PC-3 (cell line): ENCODE measurements around the gene DLX6. TPM values are rescaled to one million over a fixed set of nuclear protein-coding genes. Genes with fewer than 3 reads are reported as not detected.

Source experiments
- ATAC-seq: fragments of 200-7000 bp; cut with Tn5 transposase; 2 replicates; pipeline ENCODE4 v1.9.1; 2020; ENCODE audit warnings: mild to moderate bottlenecking, moderate library complexity
- BruUV-seq: library from RNA; stranded (reverse); fragments of 400-500 nt; replicated peaks from 2 replicates; lab custom pipeline; 2021; lab: Mats Ljungman, UMichigan
- CTCF ChIA-PET: fragments of 300-600 bp; sonication (Branson Sonifier 250); formaldehyde crosslinking; loops from one replicate; lab custom pipeline; 2022; ENCODE audit warnings: antibody characterized with exemption; lab: Charles Lee
- POLR2A ChIA-PET: fragments of 300-600 bp; sonication (Branson Sonifier 250); formaldehyde crosslinking; loops from one replicate; lab custom pipeline; 2022; ENCODE audit warnings: antibody characterized with exemption; ENCODE audit not compliant: unreplicated experiment; lab: Charles Lee
- DNase-seq: peaks from one replicate; pipeline ENCODE4 v3.0.0-alpha.2; 2015
- H2AFZ ChIP-seq: fragments of 300-600 bp; sonication (generic); 2 replicates; pipeline ENCODE4 v1.6.0; 2016; ENCODE audit warnings: antibody characterized with exemption, low read length
- H3F3A ChIP-seq: fragments of 300-600 bp; sonication (generic); one replicate; pipeline ENCODE4 v1.6.0; 2017; ENCODE audit warnings: antibody characterized with exemption, low read length, control low read depth, mild to moderate bottlenecking; ENCODE audit not compliant: unreplicated experiment
- H3K27ac ChIP-seq: fragments of 300-600 bp; sonication (generic); 2 replicates; pipeline ENCODE4 v1.5.1; 2016; ENCODE audit warnings: mild to moderate bottlenecking, low read length
- H3K27me3 ChIP-seq: fragments of 300-600 bp; sonication (generic); 2 replicates; pipeline ENCODE4 v1.6.1; 2016; ENCODE audit warnings: low read length, mixed read lengths
- H3K36me3 ChIP-seq: fragments of 300-600 bp; sonication (generic); 2 replicates; pipeline ENCODE4 v1.6.1; 2016; ENCODE audit warnings: low read depth, mixed run types, low read length, mixed read lengths
- H3K4me1 ChIP-seq: fragments of 300-600 bp; sonication (generic); 2 replicates; pipeline ENCODE4 v1.5.1; 2016; ENCODE audit warnings: low read length; ENCODE audit not compliant: insufficient read depth
- H3K4me2 ChIP-seq: fragments of 300-600 bp; sonication (generic); 2 replicates; pipeline ENCODE4 v1.6.0; 2016; ENCODE audit warnings: low read length
- H3K4me3 ChIP-seq: fragments of 300-600 bp; sonication (generic); 2 replicates; pipeline ENCODE4 v1.5.1; 2016; ENCODE audit warnings: mild to moderate bottlenecking, low read length, mixed read lengths
- H3K79me2 ChIP-seq: fragments of 300-600 bp; sonication (generic); 2 replicates; pipeline ENCODE4 v1.6.1; 2017; ENCODE audit warnings: low read length, mixed read lengths
- H3K9ac ChIP-seq: fragments of 300-600 bp; sonication (generic); 2 replicates; pipeline ENCODE4 v1.6.0; 2016; ENCODE audit warnings: mild to moderate bottlenecking, low read length
- H3K9me2 ChIP-seq: fragments of 300-600 bp; sonication (generic); replicated peaks from 2 replicates; pipeline ENCODE4 v1.6.1; 2016; ENCODE audit warnings: mixed run types, low read length, mixed read lengths
- H3K9me3 ChIP-seq: fragments of 300-600 bp; sonication (generic); 2 replicates; pipeline ENCODE4 v1.6.1; 2016; ENCODE audit warnings: low read length, mixed read lengths
- H4K20me1 ChIP-seq: fragments of 300-600 bp; sonication (generic); 2 replicates; pipeline ENCODE4 v1.6.1; 2016; ENCODE audit warnings: low read length, mixed read lengths
- EZH2 ChIP-seq: fragments of 300-600 bp; sonication (generic); IDR thresholded peaks from one replicate; pipeline ENCODE4 v1.6.1; 2017; ENCODE audit warnings: antibody characterized with exemption, mild to moderate bottlenecking, low read length; ENCODE audit not compliant: unreplicated experiment
- EZH2phosphoT487 ChIP-seq: fragments of 300-600 bp; sonication (generic); IDR thresholded peaks from 2 replicates; pipeline ENCODE4 v1.6.1; 2018; ENCODE audit warnings: mild to moderate bottlenecking, antibody characterized with exemption, low read length, borderline replicate concordance
- intact Hi-C: fragments of 100-400 bp; cut with micrococcal nuclease; formaldehyde crosslinking; loops from 2 replicates; pipeline ENCODE4 v1.9.0; 2023
- total RNA-seq: library from RNA; depleted of rRNA; stranded (reverse); fragments of >200 nt; gene quantifications from 2 replicates; pipeline ENCODE4 v1.2.3, GENCODE V29; 2014
- TF ChIP-seq, protein P1 (sequence below): fragments of 300-600 bp; sonication (generic); conservative IDR thresholded peaks from 2 replicates; pipeline ENCODE4 v1.5.1; 2017; ENCODE audit warnings: antibody characterized with exemption, low read depth, mild to moderate bottlenecking, low read length

DLX6 gene
- total RNA-seq, 1 experiment from 2014 or later, result not detected

DNA sequence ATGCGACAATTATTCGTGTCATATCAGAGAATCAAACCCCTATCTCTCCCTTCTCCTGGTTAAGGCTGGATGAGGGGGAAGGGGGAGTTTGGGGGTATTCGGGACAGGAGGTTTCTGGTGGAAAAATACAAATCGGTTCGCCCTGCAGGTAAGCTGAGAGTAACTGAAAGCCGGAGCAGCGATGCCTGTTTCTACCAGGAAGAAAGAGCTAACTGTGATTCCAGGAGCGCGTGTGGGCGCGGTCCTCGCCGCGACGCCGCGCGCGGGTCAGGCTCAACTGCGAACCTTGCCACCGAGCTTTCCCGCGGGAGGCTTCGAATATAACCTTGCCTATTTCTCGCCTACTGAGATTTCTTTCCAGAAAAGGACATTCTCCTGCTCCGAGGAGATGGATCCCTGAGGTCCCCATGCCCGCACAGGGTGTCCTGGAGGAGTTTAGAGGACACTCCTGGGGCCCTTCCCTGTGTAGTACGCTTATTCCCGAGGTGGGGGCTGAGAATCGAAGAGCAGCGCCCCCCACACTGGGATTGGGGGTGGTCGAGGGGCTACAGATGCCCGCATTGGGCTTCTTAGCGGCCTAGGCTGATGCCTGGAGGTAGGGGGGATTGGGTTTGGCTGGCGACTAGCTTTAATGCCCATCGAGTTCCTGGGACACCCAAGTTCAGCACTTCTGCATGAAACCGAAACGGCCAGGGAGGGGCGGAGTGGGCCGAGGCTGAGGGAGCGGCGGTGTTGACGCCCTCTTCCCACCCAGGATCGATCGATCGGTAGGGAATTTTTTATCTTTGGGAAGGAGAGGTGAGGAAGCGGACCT, 13.0 kb upstream of the DLX6 start:
- Histone ChIP-seq H3K9ac (no peak overlapping the region), H3K79me2 (no peaks in the 10 kb centered on the region), H3K4me1 (no peaks in the 10 kb centered on the region), H3K27me3 (peaks cover 17% of the 10 kb centered on the region; the same call in 1 of the 2 replicates), H3K9me3 (no peaks in the 10 kb centered on the region), H3K4me2 (no peak overlapping the region), H3K36me3 (no peaks in the 10 kb centered on the region), H4K20me1 (no peaks in the 10 kb centered on the region), H3K9me2 (no peaks in the 10 kb centered on the region), H3F3A (no peaks in the 10 kb centered on the region), H3K27ac (no peak overlapping the region), H3K4me3 (no peak overlapping the region), H2AFZ (no peak overlapping the region)
- TF ChIP-seq, protein P1, sequence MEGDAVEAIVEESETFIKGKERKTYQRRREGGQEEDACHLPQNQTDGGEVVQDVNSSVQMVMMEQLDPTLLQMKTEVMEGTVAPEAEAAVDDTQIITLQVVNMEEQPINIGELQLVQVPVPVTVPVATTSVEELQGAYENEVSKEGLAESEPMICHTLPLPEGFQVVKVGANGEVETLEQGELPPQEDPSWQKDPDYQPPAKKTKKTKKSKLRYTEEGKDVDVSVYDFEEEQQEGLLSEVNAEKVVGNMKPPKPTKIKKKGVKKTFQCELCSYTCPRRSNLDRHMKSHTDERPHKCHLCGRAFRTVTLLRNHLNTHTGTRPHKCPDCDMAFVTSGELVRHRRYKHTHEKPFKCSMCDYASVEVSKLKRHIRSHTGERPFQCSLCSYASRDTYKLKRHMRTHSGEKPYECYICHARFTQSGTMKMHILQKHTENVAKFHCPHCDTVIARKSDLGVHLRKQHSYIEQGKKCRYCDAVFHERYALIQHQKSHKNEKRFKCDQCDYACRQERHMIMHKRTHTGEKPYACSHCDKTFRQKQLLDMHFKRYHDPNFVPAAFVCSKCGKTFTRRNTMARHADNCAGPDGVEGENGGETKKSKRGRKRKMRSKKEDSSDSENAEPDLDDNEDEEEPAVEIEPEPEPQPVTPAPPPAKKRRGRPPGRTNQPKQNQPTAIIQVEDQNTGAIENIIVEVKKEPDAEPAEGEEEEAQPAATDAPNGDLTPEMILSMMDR, result no peak
- TF ChIP-seq EZH2 (no peak), EZH2phosphoT487 (no peak)
- intact Hi-C loops, result no loop called here
- no TSS peak for BruUV-seq
- ChIA-PET POLR2A (no interaction called here), CTCF (no interaction called here)
- ATAC-seq, result no peak
- DNase-seq, result no peak

DNA sequence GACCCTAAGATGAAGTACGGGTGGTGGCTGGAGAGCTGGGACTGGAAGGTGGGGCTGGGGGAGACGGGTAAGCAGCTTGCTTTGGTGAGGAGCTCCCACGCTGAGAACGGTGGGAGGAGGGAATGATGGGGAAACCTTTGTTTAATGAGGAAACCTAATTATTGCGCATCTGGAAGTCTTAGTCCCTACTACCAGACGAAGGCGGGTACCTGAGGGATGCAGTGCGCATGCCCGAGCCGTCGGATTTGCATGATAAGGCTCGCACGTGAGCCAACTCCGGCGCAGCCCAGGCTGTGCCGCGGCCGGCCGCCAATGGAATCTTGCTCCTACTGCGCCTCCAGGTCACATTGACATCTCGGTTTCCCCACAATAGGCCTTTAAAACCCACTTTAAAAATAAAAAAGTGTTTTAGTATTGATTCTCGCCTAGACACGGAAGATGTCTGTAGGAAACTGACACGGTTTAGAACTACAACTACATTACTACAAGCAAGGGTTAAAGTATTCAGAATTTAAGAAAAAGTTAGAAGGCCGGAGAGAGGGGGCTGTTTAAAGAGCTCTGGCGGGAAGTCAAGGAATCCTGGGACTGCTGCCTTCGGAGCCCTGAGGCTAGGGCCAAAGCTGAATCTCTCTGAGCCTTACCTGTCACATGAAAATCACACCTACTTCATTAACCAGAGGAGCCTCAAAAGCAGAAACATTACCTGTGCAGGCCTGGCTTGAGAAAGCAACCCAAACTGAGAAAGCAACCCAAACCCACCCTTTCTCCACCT, 12.1 kb upstream of the DLX6 start:
- H3K27me3 ChIP-seq, result peaks cover 25% of the 10 kb centered on the region
- ATAC-seq (no peak), DNase-seq (no peak)
- no TSS peak for BruUV-seq
- no peak overlapping the region for H3K4me2 ChIP-seq
- no peaks in the 10 kb centered on the region for H3K9me2 ChIP-seq
- no peaks in the 10 kb centered on the region for H4K20me1 ChIP-seq
- POLR2A ChIA-PET, result no interaction called here
- H2AFZ ChIP-seq, result no peak overlapping the region
- H3K4me3 ChIP-seq, result no peak overlapping the region
- no peak overlapping the region for H3K9ac ChIP-seq
- no peak for TF ChIP-seq EZH2
- TF ChIP-seq, protein P1, result no peak
- no peak for TF ChIP-seq EZH2phosphoT487
- H3K27ac ChIP-seq, result no peak overlapping the region
- no peaks in the 10 kb centered on the region for H3K4me1 ChIP-seq
- no peaks in the 10 kb centered on the region for H3K79me2 ChIP-seq
- CTCF ChIA-PET, result no interaction called here
- intact Hi-C loops, result no loop called here
- no peaks in the 10 kb centered on the region for H3K36me3 ChIP-seq
- H3F3A ChIP-seq, result no peaks in the 10 kb centered on the region
- no peaks in the 10 kb centered on the region for H3K9me3 ChIP-seq

DNA sequence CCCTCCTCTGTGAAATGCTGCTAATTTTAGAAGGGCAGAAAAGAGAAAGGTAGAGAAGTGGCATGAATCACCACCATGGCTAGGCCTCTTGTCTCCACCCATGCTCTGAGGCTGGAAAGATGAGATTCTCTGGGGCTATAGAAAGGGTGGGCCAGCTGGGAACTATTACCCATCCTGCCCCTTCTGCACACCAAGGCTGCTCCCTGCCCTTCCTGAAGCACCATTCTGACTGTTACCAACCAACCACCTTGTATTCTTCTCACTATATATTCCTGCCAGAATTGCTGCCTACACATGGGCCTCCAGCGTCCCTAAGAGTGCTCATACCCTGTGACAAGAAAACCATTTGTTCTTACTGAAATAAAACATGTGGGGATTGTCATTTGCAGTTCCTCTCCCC, 11.4 kb upstream of the DLX6 start:
- Histone ChIP-seq H3K4me3 (no peak overlapping the region), H3F3A (no peaks in the 10 kb centered on the region), H3K9me2 (no peaks in the 10 kb centered on the region), H3K36me3 (no peaks in the 10 kb centered on the region), H3K79me2 (no peaks in the 10 kb centered on the region), H3K4me2 (no peak overlapping the region), H3K9ac (no peak overlapping the region), H3K27me3 (peaks cover 31% of the 10 kb centered on the region), H3K9me3 (no peaks in the 10 kb centered on the region), H4K20me1 (no peaks in the 10 kb centered on the region), H3K27ac (no peak overlapping the region), H3K4me1 (no peaks in the 10 kb centered on the region), H2AFZ (no peak overlapping the region)
- ChIA-PET CTCF (no interaction called here), POLR2A (no interaction called here)
- no peak for ATAC-seq
- intact Hi-C loops, result no loop called here
- TF ChIP-seq, protein P1, result no peak
- TF ChIP-seq EZH2, result no peak
- no peak for TF ChIP-seq EZH2phosphoT487
- DNase-seq, result no peak
- BruUV-seq, result no TSS peak
